Fibroblast of lung (primary cell): ENCODE results near the gene RUBCNL.

ENCODE experiments used
- CTCF ChIP-seq, 2 donors: IDR thresholded peaks in 1 of 2; conservative IDR thresholded peaks in 1 of 2; 1 replicate in 1 of 2; 2 replicates in 1 of 2; pipeline ENCODE4 v1.5.1; 2011 to 2012; ENCODE audit warnings: low read length in 2 of 2, control low read depth in 1 of 2, inconsistent platforms in 1 of 2, low read depth in 1 of 2, mild to moderate bottlenecking in 1 of 2
- EZH2 ChIP-seq: IDR thresholded peaks from 2 replicates; pipeline ENCODE4 v1.5.1; 2012; ENCODE audit warnings: low read length, control low read depth, mild to moderate bottlenecking; ENCODE audit errors: missing control alignments

- no peak for TF ChIP-seq CTCF (conservative IDR thresholded peaks at IDR 0.05 in 1 of 2, IDR thresholded peaks at IDR 0.05 in 1 of 2; ENCODE audit: low read depth in 1 of 2, low read length in 2 of 2)
- no peak for TF ChIP-seq EZH2
These were observed 47.9 kb downstream of the RUBCNL start for GRCh38 chr13:46339035-46339666.
